Measurements from ENCODE around the gene PRKCH.
A peak's percentile ranks its signal among the peaks of the same experiment; 100 is the strongest.
"Not testable (repeated sequence)": the region's sequence is repeated elsewhere in the genome, so short reads cannot be mapped to it uniquely, and the experiment has no call there.

PRKCH gene

DNA sequence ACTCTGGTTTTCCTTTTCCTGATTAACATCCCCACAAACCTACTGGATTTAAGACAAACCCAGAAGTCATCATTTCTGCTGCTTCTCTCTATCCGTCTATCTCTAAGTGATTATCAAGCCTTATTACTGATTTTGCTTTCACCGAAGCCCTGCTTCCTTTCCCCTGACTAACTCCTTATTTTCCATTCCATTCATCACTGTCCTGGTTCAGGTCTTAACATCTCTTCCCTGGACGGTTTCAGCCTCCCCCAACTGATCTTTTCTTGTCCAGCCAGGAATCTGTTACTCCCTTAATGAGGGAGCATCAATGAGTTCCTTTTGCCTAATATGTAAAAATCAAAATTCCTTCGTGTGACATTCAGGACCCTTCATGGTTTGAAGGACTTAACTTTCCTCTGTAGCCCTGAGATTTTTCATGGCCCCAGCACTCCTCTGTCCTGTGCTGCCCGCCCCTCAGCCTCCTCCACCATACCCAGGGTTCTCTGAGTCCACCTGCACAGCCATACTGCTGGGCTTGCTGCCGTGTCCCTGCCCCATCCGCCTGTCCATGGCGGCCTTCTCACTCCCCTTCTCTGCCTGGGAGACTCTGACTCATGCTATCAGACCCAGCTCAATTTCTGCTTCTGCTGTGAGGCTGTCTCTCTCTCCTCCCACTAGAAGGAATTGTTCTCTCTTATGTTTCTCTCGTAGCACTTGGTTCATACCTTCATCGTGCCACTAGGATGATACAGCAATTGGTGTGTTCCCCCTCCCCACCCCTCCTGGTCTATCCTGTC, 206.1 kb downstream of the PRKCH start:
- H3K27ac ChIP-seq (ENCODE audit: low read depth, low read length) = peak overlapping the region; percentile 98
- peaks cover 8% of the 10 kb centered on the region for H3K79me2 ChIP-seq (ENCODE audit: control insufficient read depth, insufficient read depth, low read length, unreplicated experiment)
- no peaks in the 10 kb centered on the region for H3K36me3 ChIP-seq (ENCODE audit: insufficient read depth, low read length)
- no peak overlapping the region for H2AFZ ChIP-seq (ENCODE audit: low read length, unreplicated experiment)
- no peaks in the 10 kb centered on the region for H3K27me3 ChIP-seq (ENCODE audit: insufficient read depth, low read length)
- no peak overlapping the region for H3K4me3 ChIP-seq (ENCODE audit: low read depth, low read length)
- peaks cover 85% of the 10 kb centered on the region for H3K4me1 ChIP-seq (ENCODE audit: control insufficient read depth, insufficient read depth, low read length, unreplicated experiment)

DNA sequence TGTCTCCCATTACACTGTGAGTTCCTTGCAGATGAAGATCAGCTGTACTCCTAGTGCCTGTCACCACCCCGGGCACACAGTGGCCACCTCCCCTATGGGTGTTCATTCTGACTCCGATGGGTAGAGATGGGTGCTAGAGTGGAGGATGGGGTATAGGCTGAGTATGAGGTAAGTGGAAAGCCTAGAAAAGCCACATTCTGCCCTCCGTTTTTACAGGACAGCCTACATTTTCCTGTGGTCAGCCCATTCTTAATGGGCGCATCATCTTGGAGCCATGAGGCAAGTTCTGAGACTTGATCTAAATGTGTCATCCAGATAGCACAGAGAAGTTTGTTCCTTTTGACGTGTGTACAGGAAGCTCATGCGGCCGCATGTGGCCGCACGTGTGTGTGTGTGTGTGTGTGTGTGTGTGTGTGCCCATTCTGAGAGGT, 207.2 kb downstream of the PRKCH start:
- Histone ChIP-seq H3K36me3 (ENCODE audit: insufficient read depth, low read length) (no peaks in the 10 kb centered on the region), H3K27ac (ENCODE audit: low read depth, low read length) (peak overlapping the region; percentile 98), H3K27me3 (ENCODE audit: insufficient read depth, low read length) (no peaks in the 10 kb centered on the region), H3K79me2 (ENCODE audit: control insufficient read depth, insufficient read depth, low read length, unreplicated experiment) (peaks cover 8% of the 10 kb centered on the region), H3K4me1 (ENCODE audit: control insufficient read depth, insufficient read depth, low read length, unreplicated experiment) (peaks cover 87% of the 10 kb centered on the region), H3K4me3 (ENCODE audit: low read depth, low read length) (no peak overlapping the region), H2AFZ (ENCODE audit: low read length, unreplicated experiment) (no peak overlapping the region)

DNA sequence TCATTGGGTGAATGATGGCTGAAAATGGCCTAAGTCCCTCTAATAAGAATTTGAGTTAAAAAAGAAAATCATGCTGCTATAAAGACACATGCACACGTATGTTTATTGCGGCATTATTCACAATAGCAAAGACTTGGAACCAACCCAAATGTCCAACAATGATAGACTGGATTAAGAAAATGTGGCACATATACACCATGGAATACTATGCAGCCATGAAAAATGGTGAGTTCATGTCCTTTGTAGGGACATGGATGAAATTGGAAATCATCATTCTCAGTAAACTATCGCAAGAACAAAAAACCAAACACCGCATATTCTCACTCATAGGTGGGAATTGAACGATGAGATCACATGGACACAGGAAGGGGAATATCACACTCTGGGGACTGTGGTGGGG, 208.0 kb downstream of the PRKCH start:
- not testable (repeated sequence) for H3K27me3 ChIP-seq (ENCODE audit: insufficient read depth, low read length); H3K4me3 ChIP-seq (ENCODE audit: low read depth, low read length); H3K79me2 ChIP-seq (ENCODE audit: control insufficient read depth, insufficient read depth, low read length, unreplicated experiment); H3K36me3 ChIP-seq (ENCODE audit: insufficient read depth, low read length); H2AFZ ChIP-seq (ENCODE audit: low read length, unreplicated experiment)
- Histone ChIP-seq H3K27ac (ENCODE audit: low read depth, low read length) (peak overlapping the region; percentile 98), H3K4me1 (ENCODE audit: control insufficient read depth, insufficient read depth, low read length, unreplicated experiment) (peaks cover 81% of the 10 kb centered on the region)

DNA sequence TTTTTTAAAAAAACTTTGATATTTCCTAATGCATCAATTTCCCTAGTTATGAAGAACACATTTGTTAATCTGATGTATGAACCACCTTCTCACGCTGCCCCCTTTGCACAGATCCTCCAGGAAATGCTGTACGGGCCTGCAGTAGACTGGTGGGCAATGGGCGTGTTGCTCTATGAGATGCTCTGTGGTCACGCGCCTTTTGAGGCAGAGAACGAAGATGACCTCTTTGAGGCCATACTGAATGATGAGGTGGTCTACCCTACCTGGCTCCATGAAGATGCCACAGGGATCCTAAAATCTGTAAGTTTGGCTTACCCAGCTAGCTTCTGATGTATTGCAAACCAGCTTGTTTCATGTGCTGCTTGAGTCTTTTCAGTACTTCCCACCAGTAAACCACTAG, 208.9 kb downstream of the PRKCH start:
- Histone ChIP-seq H3K27ac (ENCODE audit: low read depth, low read length) (peak overlapping the region; percentile 83; the same call in 1 of the 2 replicates), H3K4me3 (ENCODE audit: low read depth, low read length) (no peak overlapping the region), H3K36me3 (ENCODE audit: insufficient read depth, low read length) (no peaks in the 10 kb centered on the region), H2AFZ (ENCODE audit: low read length, unreplicated experiment) (no peak overlapping the region), H3K4me1 (ENCODE audit: control insufficient read depth, insufficient read depth, low read length, unreplicated experiment) (peaks cover 79% of the 10 kb centered on the region), H3K79me2 (ENCODE audit: control insufficient read depth, insufficient read depth, low read length, unreplicated experiment) (peaks cover 8% of the 10 kb centered on the region), H3K27me3 (ENCODE audit: insufficient read depth, low read length) (no peaks in the 10 kb centered on the region)

DNA sequence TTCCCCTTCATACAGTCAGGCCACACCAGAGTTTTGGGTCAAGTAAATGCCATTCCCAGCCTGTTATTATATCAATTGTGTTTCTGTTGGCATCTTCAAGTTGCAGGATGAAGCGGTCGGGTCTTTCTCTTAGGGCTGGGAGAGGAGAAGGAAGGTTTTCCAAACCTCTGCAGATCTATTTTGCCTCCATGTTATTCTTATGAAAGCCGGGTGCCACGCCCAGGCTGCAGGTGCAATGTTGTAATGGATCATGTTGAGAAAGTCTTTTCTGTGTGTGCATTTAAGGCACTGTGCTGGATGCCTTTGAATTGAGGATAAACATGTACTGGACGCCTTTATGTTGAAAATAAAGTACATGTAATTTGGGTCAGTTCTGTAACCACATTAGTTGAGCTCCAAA, 209.5 kb downstream of the PRKCH start:
- Histone ChIP-seq H3K4me3 (ENCODE audit: low read depth, low read length) (peak overlapping the region; percentile 7; the same call in 1 of the 2 replicates), H2AFZ (ENCODE audit: low read length, unreplicated experiment) (no peak overlapping the region), H3K36me3 (ENCODE audit: insufficient read depth, low read length) (no peaks in the 10 kb centered on the region), H3K27ac (ENCODE audit: low read depth, low read length) (peak overlapping the region; percentile 83), H3K27me3 (ENCODE audit: insufficient read depth, low read length) (no peaks in the 10 kb centered on the region), H3K4me1 (ENCODE audit: control insufficient read depth, insufficient read depth, low read length, unreplicated experiment) (peaks cover 77% of the 10 kb centered on the region), H3K79me2 (ENCODE audit: control insufficient read depth, insufficient read depth, low read length, unreplicated experiment) (peaks cover 8% of the 10 kb centered on the region)

DNA sequence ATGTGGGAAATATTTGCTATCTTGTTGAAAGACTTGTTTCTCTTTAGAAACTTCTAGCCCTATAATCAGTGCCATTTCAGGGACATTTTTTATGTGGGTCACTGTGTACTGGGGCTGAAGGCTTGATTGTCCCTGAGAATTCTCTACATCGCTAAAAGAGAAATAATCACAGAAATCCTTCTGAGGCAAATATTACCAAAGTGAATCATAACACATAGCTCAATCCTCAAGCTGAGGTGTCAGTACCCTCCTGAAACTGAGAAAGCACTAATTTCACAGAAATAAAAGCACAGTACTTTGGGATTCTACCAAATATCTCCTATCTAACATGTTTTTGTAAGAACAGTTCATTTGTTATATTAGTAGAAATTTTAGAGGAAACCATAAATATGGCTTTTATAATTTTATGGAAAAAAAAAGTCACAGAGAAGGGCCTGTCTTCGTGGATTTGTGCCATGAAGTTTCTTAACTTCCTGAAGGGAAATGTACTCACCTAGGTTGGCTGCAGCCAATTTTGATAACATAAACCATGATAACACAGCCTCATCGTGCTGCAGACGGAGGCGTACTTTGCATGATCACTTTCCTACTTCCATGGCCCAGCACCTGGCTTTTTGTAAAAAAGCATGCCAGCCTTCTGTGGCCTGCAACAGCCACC, 210.2 kb downstream of the PRKCH start:
- Histone ChIP-seq H2AFZ (ENCODE audit: low read length, unreplicated experiment) (peak overlapping the region; percentile 69), H3K79me2 (ENCODE audit: control insufficient read depth, insufficient read depth, low read length, unreplicated experiment) (peaks cover 3% of the 10 kb centered on the region), H3K27ac (ENCODE audit: low read depth, low read length) (peak overlapping the region; percentile 83)

DNA sequence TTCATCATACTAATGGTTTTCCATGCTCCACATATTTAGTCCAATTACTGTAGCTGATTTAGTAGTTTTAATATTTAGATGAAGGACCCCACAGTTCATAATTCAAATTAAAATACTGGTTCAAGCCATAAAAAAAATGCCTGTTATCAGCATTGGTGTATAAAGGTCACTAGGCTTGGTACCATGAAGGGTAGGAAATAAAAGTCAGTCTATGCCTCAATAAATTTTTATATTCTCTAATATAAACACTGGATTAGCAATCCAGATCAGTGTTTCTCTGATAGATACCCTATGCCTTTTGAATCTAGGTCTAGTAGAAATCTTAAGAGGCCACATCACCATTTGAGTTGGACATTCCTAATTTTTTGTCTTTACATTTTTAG, 210.7 kb downstream of the PRKCH start:
- no peak overlapping the region for H2AFZ ChIP-seq (ENCODE audit: low read length, unreplicated experiment)
- H3K36me3 ChIP-seq (ENCODE audit: insufficient read depth, low read length) = no peaks in the 10 kb centered on the region
- peak overlapping the region; percentile 7; the same call in 1 of the 2 replicates for H3K4me3 ChIP-seq (ENCODE audit: low read depth, low read length)
- no peaks in the 10 kb centered on the region for H3K79me2 ChIP-seq (ENCODE audit: control insufficient read depth, insufficient read depth, low read length, unreplicated experiment)
- H3K27ac ChIP-seq (ENCODE audit: low read depth, low read length) = peak overlapping the region; percentile 83
- no peaks in the 10 kb centered on the region for H3K27me3 ChIP-seq (ENCODE audit: insufficient read depth, low read length)
- H3K4me1 ChIP-seq (ENCODE audit: control insufficient read depth, insufficient read depth, low read length, unreplicated experiment) = peaks cover 77% of the 10 kb centered on the region

More for the DNA sequence above, 210.2 kb downstream of the PRKCH start:
- no peaks in the 10 kb centered on the region for H3K27me3 ChIP-seq (ENCODE audit: insufficient read depth, low read length)
- no peaks in the 10 kb centered on the region for H3K36me3 ChIP-seq (ENCODE audit: insufficient read depth, low read length)
- H3K4me1 ChIP-seq (ENCODE audit: control insufficient read depth, insufficient read depth, low read length, unreplicated experiment) = peaks cover 77% of the 10 kb centered on the region
- H3K4me3 ChIP-seq (ENCODE audit: low read depth, low read length) = peak overlapping the region; percentile 7; the same call in 1 of the 2 replicates

DNA sequence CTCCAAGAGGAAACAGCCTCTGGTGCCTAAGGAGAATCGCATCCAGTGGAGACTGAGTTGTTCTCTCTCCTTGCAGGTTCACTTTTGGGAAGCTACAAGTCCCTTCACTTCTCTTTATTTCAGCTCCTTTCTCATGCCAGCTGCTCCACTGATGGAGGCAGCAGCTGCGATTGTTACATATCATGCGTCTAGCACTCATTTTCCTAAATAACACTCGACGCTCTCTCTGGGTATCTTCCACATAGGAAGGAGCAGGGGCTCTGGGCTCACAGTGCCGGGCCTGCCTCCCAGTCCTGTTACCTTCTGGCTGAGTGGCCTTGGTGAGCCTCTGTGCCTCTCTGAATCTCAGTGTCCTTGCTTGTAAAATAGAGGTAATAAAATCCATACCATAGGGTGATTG, 211.4 kb downstream of the PRKCH start:
- no peaks in the 10 kb centered on the region for H3K27me3 ChIP-seq (ENCODE audit: insufficient read depth, low read length)
- peaks cover 77% of the 10 kb centered on the region for H3K4me1 ChIP-seq (ENCODE audit: control insufficient read depth, insufficient read depth, low read length, unreplicated experiment)
- H3K79me2 ChIP-seq (ENCODE audit: control insufficient read depth, insufficient read depth, low read length, unreplicated experiment) = no peaks in the 10 kb centered on the region
- H3K36me3 ChIP-seq (ENCODE audit: insufficient read depth, low read length) = no peaks in the 10 kb centered on the region
- H2AFZ ChIP-seq (ENCODE audit: low read length, unreplicated experiment) = no peak overlapping the region
- H3K27ac ChIP-seq (ENCODE audit: low read depth, low read length) = peak overlapping the region; percentile 83; the same call in 1 of the 2 replicates
- no peak overlapping the region for H3K4me3 ChIP-seq (ENCODE audit: low read depth, low read length)

DNA sequence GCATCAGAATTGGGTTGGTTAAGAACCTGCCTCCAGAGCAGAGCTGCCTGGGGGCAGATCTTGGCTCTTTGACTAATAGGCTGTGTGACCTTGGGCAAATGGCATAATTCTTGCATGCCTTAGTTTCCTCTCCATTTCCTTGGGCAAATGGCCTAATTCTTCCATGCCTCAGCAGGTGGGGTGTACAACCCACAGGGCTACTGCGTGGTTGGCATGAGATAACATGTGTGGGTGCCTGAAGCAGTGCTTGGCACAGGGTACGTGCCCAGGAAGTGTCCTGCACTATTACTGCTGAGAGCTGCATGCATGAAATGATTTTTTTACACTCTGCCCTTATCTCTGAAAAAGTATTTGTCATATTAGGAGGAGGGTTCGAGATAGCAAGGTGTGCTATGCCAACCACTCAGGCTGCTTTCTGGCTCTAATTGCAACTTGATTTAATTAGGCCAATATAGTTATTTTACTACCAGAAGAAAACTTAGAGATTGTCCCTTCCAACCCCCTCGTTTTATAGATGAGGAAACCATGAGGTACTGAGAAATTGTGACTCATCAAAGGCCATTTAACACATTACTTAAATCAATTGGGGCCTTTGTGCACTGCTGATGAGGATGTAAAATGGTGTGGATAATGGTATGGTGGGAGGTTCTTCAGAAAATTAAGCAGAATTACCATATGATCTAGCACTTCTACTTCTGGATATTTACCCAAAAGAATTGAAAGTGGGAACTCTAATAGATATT, 212.3 kb downstream of the PRKCH start:
- Histone ChIP-seq H3K27me3 (ENCODE audit: insufficient read depth, low read length) (no peaks in the 10 kb centered on the region), H3K79me2 (ENCODE audit: control insufficient read depth, insufficient read depth, low read length, unreplicated experiment) (no peaks in the 10 kb centered on the region), H2AFZ (ENCODE audit: low read length, unreplicated experiment) (no peak overlapping the region), H3K36me3 (ENCODE audit: insufficient read depth, low read length) (no peaks in the 10 kb centered on the region), H3K4me3 (ENCODE audit: low read depth, low read length) (no peak overlapping the region), H3K4me1 (ENCODE audit: control insufficient read depth, insufficient read depth, low read length, unreplicated experiment) (peaks cover 73% of the 10 kb centered on the region), H3K27ac (ENCODE audit: low read depth, low read length) (no peak overlapping the region)

DNA sequence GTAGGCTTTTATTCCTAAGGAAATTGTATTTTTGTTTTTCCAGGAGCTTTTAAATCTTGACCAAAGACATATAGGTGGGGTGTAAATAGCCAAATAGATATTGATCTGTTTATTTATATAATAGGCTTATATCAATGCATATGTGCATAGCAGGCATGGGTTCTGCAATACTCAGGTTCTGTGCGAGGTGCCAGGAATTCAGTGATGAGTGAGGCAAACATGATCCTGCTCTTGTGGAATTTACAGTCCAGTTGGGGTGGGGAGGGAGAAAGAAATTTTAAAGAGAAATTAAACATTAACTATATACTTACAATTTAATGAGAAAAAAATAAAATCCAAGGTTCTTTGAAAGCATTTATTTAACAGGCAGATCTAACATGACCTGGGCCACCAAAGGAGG, 213.7 kb downstream of the PRKCH start:
- H3K27me3 ChIP-seq (ENCODE audit: insufficient read depth, low read length) = no peaks in the 10 kb centered on the region
- no peak overlapping the region for H3K27ac ChIP-seq (ENCODE audit: low read depth, low read length)
- no peak overlapping the region for H3K4me3 ChIP-seq (ENCODE audit: low read depth, low read length)
- H2AFZ ChIP-seq (ENCODE audit: low read length, unreplicated experiment) = no peak overlapping the region
- H3K36me3 ChIP-seq (ENCODE audit: insufficient read depth, low read length) = no peaks in the 10 kb centered on the region
- no peaks in the 10 kb centered on the region for H3K79me2 ChIP-seq (ENCODE audit: control insufficient read depth, insufficient read depth, low read length, unreplicated experiment)
- peaks cover 68% of the 10 kb centered on the region for H3K4me1 ChIP-seq (ENCODE audit: control insufficient read depth, insufficient read depth, low read length, unreplicated experiment)
